BLaER1 treated with 17β-estradiol and CSF1 and Interleukin-3, amounts not matched to agents 10 nM and 100 nM (cell line): ENCODE data around the gene TBC1D17.
A peak's percentile ranks its signal among the peaks of the same experiment; 100 is the strongest.

Source experiments
- H3K27ac ChIP-seq, 11 experiments: shearing (Covaris generic); formaldehyde crosslinking; 2 replicates each; pipeline ENCODE4 v1.8.1; 2022
- H3K27me3 ChIP-seq, 11 experiments: shearing (Covaris generic); formaldehyde crosslinking; 2 replicates each; pipeline ENCODE4 v1.8.1; 2022
- H3K36me3 ChIP-seq, 11 experiments: shearing (Covaris generic); formaldehyde crosslinking; 2 replicates each; pipeline ENCODE4 v1.8.1; 2022
- H3K4me1 ChIP-seq, 10 experiments: shearing (Covaris generic); formaldehyde crosslinking; 2 replicates each; pipeline ENCODE4 v1.8.1; 2022
- H3K4me2 ChIP-seq, 11 experiments: shearing (Covaris generic); formaldehyde crosslinking; 2 replicates each; pipeline ENCODE4 v1.8.1; 2022
- H3K4me3 ChIP-seq, 10 experiments: shearing (Covaris generic); formaldehyde crosslinking; 2 replicates each; pipeline ENCODE4 v1.8.1; 2022
- H3K9ac ChIP-seq, 11 experiments: shearing (Covaris generic); formaldehyde crosslinking; 2 replicates each; pipeline ENCODE4 v1.8.1; 2022
- H3K9me3 ChIP-seq, 11 experiments: shearing (Covaris generic); formaldehyde crosslinking; replicated peaks in 1 of 11; 2 replicates each; pipeline ENCODE4 v1.8.1; 2022
- H4K20me1 ChIP-seq, 11 experiments: shearing (Covaris generic); formaldehyde crosslinking; 2 replicates each; pipeline ENCODE4 v1.8.1; 2022
- Cebpa-rat ChIP-seq, 11 experiments: shearing (Covaris generic); IDR thresholded peaks; 2 replicates each; pipeline ENCODE4 v1.8.1; 2022

The TBC1D17 gene

GRCh38 chr19:49906879-49907564, 29.5 kb downstream of the TBC1D17 start:
- Histone ChIP-seq H4K20me1 (peaks cover 0 to 87% (median 70%) of the 10 kb centered on the region in 11 experiments; a peak in 21 of 22 replicates), H3K4me2 (peak overlapping the region; percentile 33 to 90 (median 50); a peak in 18 of 22 replicates), H3K36me3 (peaks cover 34 to 65% (median 59%) of the 10 kb centered on the region in 11 experiments)

GRCh38 chr19:49907745-49908446, 30.4 kb downstream of the TBC1D17 start:
- H3K4me2 ChIP-seq: peak overlapping the region; percentile 24 to 90 (median 47); a peak in 19 of 22 replicates
- no peak overlapping the region for H3K4me3 ChIP-seq
- H3K27me3 ChIP-seq: no peaks in the 10 kb centered on the region
- peaks cover 0 to 94% (median 78%) of the 10 kb centered on the region in 11 experiments; a peak in 21 of 22 replicates for H4K20me1 ChIP-seq
- TF ChIP-seq Cebpa-rat (IDR thresholded peaks at IDR 0.05): no peak
- no peaks in the 10 kb centered on the region for H3K9me3 ChIP-seq
- no peak overlapping the region for H3K9ac ChIP-seq
- no peak overlapping the region; a peak in 1 of 22 replicates for H3K27ac ChIP-seq
- peaks cover 76 to 100% (median 95%) of the 10 kb centered on the region in 10 experiments for H3K4me1 ChIP-seq
- H3K36me3 ChIP-seq: peaks cover 41 to 74% (median 67%) of the 10 kb centered on the region in 11 experiments

More at GRCh38 chr19:49906879-49907564, 29.5 kb downstream of the TBC1D17 start:
- Histone ChIP-seq H3K9me3 (no peaks in the 10 kb centered on the region), H3K4me1 (peaks cover 73 to 92% (median 86%) of the 10 kb centered on the region in 10 experiments), H3K4me3 (no peak overlapping the region), H3K9ac (peak overlapping the region in 3 of 11 experiments; percentile 33 to 34 (median 33); a peak in 3 of 22 replicates), H3K27me3 (no peaks in the 10 kb centered on the region), H3K27ac (peak overlapping the region in 2 of 11 experiments; percentile 18 to 22; a peak in 1 of 22 replicates)
- no peak for TF ChIP-seq Cebpa-rat (IDR thresholded peaks at IDR 0.05)

GRCh38 chr19:49908480-49909420, 31.2 kb downstream of the TBC1D17 start:
- Histone ChIP-seq H3K4me2 (peak overlapping the region; percentile 24 to 96 (median 47); a peak in 16 of 22 replicates), H4K20me1 (peaks cover 0 to 95% (median 87%) of the 10 kb centered on the region in 11 experiments; a peak in 21 of 22 replicates)

GRCh38 chr19:49910179-49910578, 32.7 kb downstream of the TBC1D17 start:
- Histone ChIP-seq H3K36me3 (peaks cover 63 to 97% (median 90%) of the 10 kb centered on the region in 11 experiments), H3K4me2 (peak overlapping the region in 4 of 11 experiments; percentile 9 to 96 (median 73); a peak in 7 of 22 replicates), H3K4me1 (peaks cover 61 to 100% (median 85%) of the 10 kb centered on the region in 10 experiments), H4K20me1 (peaks cover 3 to 100% (median 99%) of the 10 kb centered on the region in 11 experiments; a peak in 21 of 22 replicates), H3K4me3 (no peak overlapping the region), H3K9me3 (no peaks in the 10 kb centered on the region), H3K9ac (peak overlapping the region in 8 of 11 experiments; percentile 6 to 69 (median 24); a peak in 5 of 22 replicates), H3K27ac (peak overlapping the region in 9 of 11 experiments; percentile 3 to 87 (median 74); a peak in 13 of 22 replicates), H3K27me3 (no peaks in the 10 kb centered on the region)
- no peak for TF ChIP-seq Cebpa-rat (IDR thresholded peaks at IDR 0.05)

More at GRCh38 chr19:49908480-49909420, 31.2 kb downstream of the TBC1D17 start:
- Histone ChIP-seq H3K27me3 (no peaks in the 10 kb centered on the region), H3K9me3 (no peaks in the 10 kb centered on the region), H3K4me1 (peaks cover 76 to 100% (median 96%) of the 10 kb centered on the region in 10 experiments), H3K4me3 (no peak overlapping the region), H3K36me3 (peaks cover 50 to 82% (median 76%) of the 10 kb centered on the region in 11 experiments), H3K27ac (peak overlapping the region in 1 of 11 experiments; percentile 75; a peak in 1 of 22 replicates), H3K9ac (no peak overlapping the region)
- TF ChIP-seq Cebpa-rat (IDR thresholded peaks at IDR 0.05): no peak

- H3K36me3 ChIP-seq: peaks cover 68 to 99% (median 96%) of the 10 kb centered on the region in 11 experiments
- TF ChIP-seq Cebpa-rat (IDR thresholded peaks at IDR 0.05): no peak
Observed at GRCh38 chr19:49911381-49912145, 34.1 kb downstream of the TBC1D17 start.

GRCh38 chr19:49912965-49913685, 35.6 kb downstream of the TBC1D17 start:
- Histone ChIP-seq H3K4me2 (peak overlapping the region in 6 of 11 experiments; percentile 78 to 96 (median 86); a peak in 11 of 22 replicates), H3K4me3 (no peak overlapping the region), H3K9ac (peak overlapping the region in 4 of 11 experiments; percentile 23 to 73 (median 59); a peak in 5 of 22 replicates), H3K27ac (peak overlapping the region in 9 of 11 experiments; percentile 0 to 87 (median 74); a peak in 12 of 22 replicates), H3K27me3 (no peaks in the 10 kb centered on the region), H3K4me1 (peaks cover 45 to 100% (median 67%) of the 10 kb centered on the region in 10 experiments), H3K36me3 (peaks cover 64 to 99% (median 96%) of the 10 kb centered on the region in 11 experiments), H4K20me1 (peaks cover 25 to 100% (median 99%) of the 10 kb centered on the region in 11 experiments; a peak in 21 of 22 replicates), H3K9me3 (no peaks in the 10 kb centered on the region)
- no peak for TF ChIP-seq Cebpa-rat (IDR thresholded peaks at IDR 0.05)

More at GRCh38 chr19:49911381-49912145, 34.1 kb downstream of the TBC1D17 start:
- Histone ChIP-seq H3K4me2 (peak overlapping the region; percentile 55 to 96 (median 78)), H4K20me1 (peaks cover 12 to 100% (median 99%) of the 10 kb centered on the region in 11 experiments; a peak in 21 of 22 replicates), H3K27ac (peak overlapping the region; percentile 28 to 87 (median 75)), H3K9ac (peak overlapping the region; percentile 31 to 73 (median 65); a peak in 20 of 22 replicates), H3K9me3 (no peaks in the 10 kb centered on the region), H3K27me3 (no peaks in the 10 kb centered on the region), H3K4me3 (peak overlapping the region in 1 of 10 experiments; percentile 9; a peak in 1 of 20 replicates), H3K4me1 (peaks cover 47 to 100% (median 71%) of the 10 kb centered on the region in 10 experiments)
